HCT116 (cell line): ENCODE results near the gene KCNQ1OT1. TPM values are rescaled to one million over a fixed set of nuclear protein-coding genes. Genes with fewer than 3 reads are reported as not detected.

Experiments
- ATAC-seq: fragments of 200-7000 bp; cut with Tn5 transposase; 2 replicates; pipeline ENCODE4 v1.9.1; 2020; ENCODE audit warnings: mild to moderate bottlenecking, moderate library complexity
- BruUV-seq: library from RNA; stranded (reverse); fragments of 400-500 nt; replicated peaks from 2 replicates; lab custom pipeline; 2021; lab: Mats Ljungman, UMichigan
- CTCF ChIA-PET: fragments of 300-600 bp; sonication (Branson Sonifier 250); formaldehyde crosslinking; loops from one replicate; lab custom pipeline; 2021; ENCODE audit warnings: antibody characterized with exemption; lab: Charles Lee
- POLR2A ChIA-PET: fragments of 300-600, 350-600 bp; sonication (Branson Sonifier 250); formaldehyde crosslinking; loops from one replicate; lab custom pipeline; 2021; ENCODE audit warnings: antibody characterized with exemption; lab: Charles Lee
- RAD21 ChIA-PET, 2 experiments: fragments of 300-600 bp; sonication (Branson Sonifier 250); formaldehyde crosslinking; loops; one replicate each; lab custom pipeline; 2023; ENCODE audit warnings: low total read pairs in 2 of 2; ENCODE audit not compliant: uncharacterized antibody in 2 of 2, unreplicated experiment in 2 of 2, low non-redundant PET in 1 of 2; lab: Charles Lee
- DNase-seq: peaks from one replicate; pipeline ENCODE4 v3.0.0-alpha.2; 2010; ENCODE audit warnings: low read depth, low spot score
- H2AFZ ChIP-seq: fragments of 200-600 bp; shearing (Covaris generic), sonication (generic); 2 replicates; pipeline ENCODE4 v1.6.1; 2017; ENCODE audit warnings: low read depth, mixed run types, mixed read lengths, antibody characterized with exemption, low read length; ENCODE audit not compliant: poor library complexity, severe bottlenecking
- H3K27ac ChIP-seq: 2 replicates; pipeline ENCODE4 v1.5.1; 2012; ENCODE audit warnings: low read depth, low read length
- H3K27me3 ChIP-seq: fragments of 200-600 bp; sonication (generic); 2 replicates; pipeline ENCODE4 v1.6.1; 2016; ENCODE audit warnings: mixed run types, low read length, mixed read lengths; ENCODE audit not compliant: insufficient read depth
- H3K36me3 ChIP-seq, 2 experiments: fragments of 200-500 bp in 1 of 2; fragments of 200-600 bp in 1 of 2; sonication (Bioruptor generic) in 1 of 2; sonication (generic) in 1 of 2; 2 replicates each; pipeline versions ENCODE4 v1.5.1 to v1.6.1; 2014 to 2016; ENCODE audit warnings: low read length in 2 of 2, inconsistent platforms in 1 of 2, mixed read lengths in 1 of 2, mixed run types in 1 of 2; ENCODE audit not compliant: insufficient read depth in 2 of 2, control insufficient read depth in 1 of 2
- H3K4me1 ChIP-seq, 2 experiments: fragments of 200-600 bp in 1 of 2; sonication (generic) in 1 of 2; 2 replicates each; pipeline versions ENCODE4 v1.5.1 to v1.6.1; 2012 to 2017; ENCODE audit warnings: low read length in 2 of 2, inconsistent platforms in 1 of 2, mild to moderate bottlenecking in 1 of 2, mixed read lengths in 1 of 2, mixed run types in 1 of 2, moderate library complexity in 1 of 2; ENCODE audit not compliant: insufficient read depth in 2 of 2, control insufficient read depth in 1 of 2
- H3K4me2 ChIP-seq: fragments of 200-600 bp; sonication (generic); 2 replicates; pipeline ENCODE4 v1.6.1; 2017; ENCODE audit warnings: mixed run types, low read length, mixed read lengths
- H3K4me3 ChIP-seq, 2 experiments: fragments of 200-600 bp in 1 of 2; sonication (generic) in 1 of 2; replicated peaks in 1 of 2; 2 replicates each; pipeline ENCODE4 v1.5.1; 2011 to 2016; ENCODE audit warnings: low read length in 2 of 2, control low read depth in 1 of 2, low read depth in 1 of 2, mild to moderate bottlenecking in 1 of 2, mixed read lengths in 1 of 2, mixed run types in 1 of 2
- H3K79me2 ChIP-seq: fragments of 200-600 bp; sonication (generic); 2 replicates; pipeline ENCODE4 v1.6.1; 2017; ENCODE audit warnings: mild to moderate bottlenecking, mixed run types, low read length, moderate library complexity, mixed read lengths; ENCODE audit not compliant: insufficient read depth
- H3K9ac ChIP-seq: fragments of 200-600 bp; sonication (generic); 2 replicates; pipeline ENCODE4 v1.6.1; 2016; ENCODE audit warnings: low read length, mixed read lengths
- H3K9me2 ChIP-seq: fragments of 200-600 bp; sonication (generic), shearing (Covaris generic); 2 replicates; pipeline ENCODE4 v1.6.1; 2017; ENCODE audit warnings: mixed run types, mild to moderate bottlenecking, moderate library complexity; ENCODE audit not compliant: insufficient read depth
- H3K9me3 ChIP-seq, 2 experiments: fragments of 200-500 bp in 1 of 2; fragments of 200-600 bp in 1 of 2; sonication (Bioruptor generic) in 1 of 2; sonication (generic) in 1 of 2; 2 replicates each; pipeline ENCODE4 v1.6.1; 2014 to 2017; ENCODE audit warnings: low read length in 2 of 2, mixed read lengths in 2 of 2, inconsistent platforms in 1 of 2, low read depth in 1 of 2, mild to moderate bottlenecking in 1 of 2, mixed run types in 1 of 2, moderate library complexity in 1 of 2; ENCODE audit not compliant: control insufficient read depth in 1 of 2, insufficient read depth in 1 of 2
- H4K20me1 ChIP-seq: fragments of 200-600 bp; sonication (generic), shearing (Covaris generic); 2 replicates; pipeline ENCODE4 v1.6.1; 2017; ENCODE audit warnings: mixed run types, mild to moderate bottlenecking, moderate library complexity; ENCODE audit not compliant: insufficient read depth
- CEBPB ChIP-seq: IDR thresholded peaks from 2 replicates; pipeline ENCODE4 v1.6.1; 2012; ENCODE audit warnings: low read depth
- ELF1 ChIP-seq: IDR thresholded peaks from 2 replicates; pipeline ENCODE4 v1.6.1; 2012; ENCODE audit warnings: low read depth, borderline replicate concordance
- EZH2 ChIP-seq: fragments of 200-600 bp; sonication (generic); IDR thresholded peaks from 2 replicates; pipeline ENCODE4 v1.6.1; 2017; ENCODE audit warnings: antibody characterized with exemption, mixed run types
- EZH2phosphoT487 ChIP-seq: fragments of 200-600 bp; IDR thresholded peaks from 2 replicates; pipeline ENCODE4 v1.6.1; 2018; ENCODE audit warnings: antibody characterized with exemption, borderline replicate concordance
- FOSL1 ChIP-seq: IDR thresholded peaks from 2 replicates; pipeline ENCODE4 v1.6.1; 2012; ENCODE audit warnings: low read depth
- JUND ChIP-seq: IDR thresholded peaks from 2 replicates; pipeline ENCODE4 v1.6.1; 2012
- POLR2A ChIP-seq: IDR thresholded peaks from 2 replicates; pipeline ENCODE4 v1.7.0; 2011; ENCODE audit warnings: borderline replicate concordance; ENCODE audit not compliant: insufficient read depth, insufficient read length; ENCODE audit errors: extremely low read depth
- POLR2AphosphoS5 ChIP-seq: IDR thresholded peaks from 2 replicates; pipeline ENCODE4 v1.6.1; 2011; ENCODE audit warnings: mild to moderate bottlenecking, low read depth, low read length, moderate library complexity
- SIN3A ChIP-seq: IDR thresholded peaks from 2 replicates; pipeline ENCODE4 v1.6.1; 2012; ENCODE audit warnings: low read depth
- SP1 ChIP-seq: IDR thresholded peaks from 2 replicates; pipeline ENCODE4 v1.6.1; 2012; ENCODE audit warnings: low read depth
- SRF ChIP-seq: IDR thresholded peaks from 2 replicates; pipeline ENCODE4 v1.6.1; 2012; ENCODE audit warnings: low read depth
- TCF7L2 ChIP-seq: IDR thresholded peaks from 2 replicates; pipeline ENCODE4 v1.7.0; 2011; ENCODE audit warnings: borderline replicate concordance, inconsistent platforms; ENCODE audit not compliant: insufficient read depth, insufficient read length; ENCODE audit errors: extremely low read depth
- ZNF274 ChIP-seq: fragments of 200-500 bp; sonication (Bioruptor generic); IDR thresholded peaks from 2 replicates; pipeline ENCODE4 v1.6.1; 2014; ENCODE audit warnings: mild to moderate bottlenecking, low read depth, low read length, inconsistent platforms
- intact Hi-C: fragments of 100-400 bp; cut with micrococcal nuclease; formaldehyde crosslinking; loops from 2 replicates; pipeline ENCODE4 v1.10.0; 2022
- total RNA-seq: library from RNA; stranded (reverse); gene quantifications from one replicate; pipeline ENCODE4 v1.2.1, GENCODE V29; 2021; ENCODE audit not compliant: unreplicated experiment
- TF ChIP-seq, protein P1 (sequence below): IDR thresholded peaks from 2 replicates; pipeline ENCODE4 v1.6.1; 2012; ENCODE audit warnings: low read depth
- TF ChIP-seq, protein P2 (sequence below): IDR thresholded peaks from 2 replicates; pipeline ENCODE4 v1.6.1; 2012
- TF ChIP-seq, protein P3 (sequence below): IDR thresholded peaks from 2 replicates; pipeline ENCODE4 v1.6.1; 2011; ENCODE audit warnings: mild to moderate bottlenecking, low read length, moderate library complexity; ENCODE audit not compliant: insufficient replicate concordance; ENCODE audit errors: extremely low read depth
- TF ChIP-seq, protein P4 (sequence below): IDR thresholded peaks from 2 replicates; pipeline ENCODE4 v1.6.1; 2012
- TF ChIP-seq, protein P5 (sequence below), 3 experiments: fragments of 200-600 bp in 1 of 3; sonication (generic) in 1 of 3; IDR thresholded peaks in 2 of 3; conservative IDR thresholded peaks in 1 of 3; 2 replicates each; pipeline ENCODE4 v1.5.1; 2012 to 2017; ENCODE audit warnings: low read depth in 2 of 3, low read length in 2 of 3, antibody characterized with exemption in 1 of 3, borderline replicate concordance in 1 of 3, control low read depth in 1 of 3, mild to moderate bottlenecking in 1 of 3, mixed read lengths in 1 of 3, mixed run types in 1 of 3, moderate library complexity in 1 of 3; ENCODE audit not compliant: insufficient read depth in 1 of 3

KCNQ1OT1 gene
- total RNA-seq, 1 experiment from 2014 or later = 1.1 TPM

DNA sequence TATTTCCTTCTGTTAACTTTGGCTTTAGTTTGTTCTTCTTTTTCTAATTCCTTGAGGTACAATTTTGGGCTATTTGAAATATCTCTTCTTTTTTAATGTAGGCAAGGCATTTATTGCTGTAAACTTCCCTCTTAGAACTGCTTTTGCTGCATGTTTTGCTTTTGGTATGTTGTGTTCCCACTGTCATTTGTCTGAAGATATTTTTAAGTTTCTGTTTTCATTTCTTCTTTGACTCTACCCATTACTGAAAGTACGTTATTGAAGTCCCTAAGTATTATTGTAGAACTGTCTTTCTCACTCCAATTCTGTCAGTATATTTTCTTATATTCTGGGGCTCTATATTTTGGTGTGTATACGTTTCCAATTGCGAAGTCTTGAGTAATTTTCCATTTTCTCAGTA, 77.9 kb downstream of the KCNQ1OT1 start:
- Histone ChIP-seq H3K27ac (no peak overlapping the region), H3K4me2 (no peak overlapping the region), H3K9ac (no peak overlapping the region), H3K79me2 (no peaks in the 10 kb centered on the region), H3K4me1 (no peaks in the 10 kb centered on the region), H3K4me3 (no peak overlapping the region)
- intact Hi-C loops = no loop called here
- ATAC-seq = no peak
- DNase-seq = no peak
- ChIA-PET RAD21 (no interaction called here), CTCF (no interaction called here), POLR2A (no interaction called here)
- no TSS peak for BruUV-seq
- no peak for TF ChIP-seq CEBPB
- TF ChIP-seq POLR2A = no peak
- no peak for TF ChIP-seq TCF7L2
- TF ChIP-seq, protein P1, sequence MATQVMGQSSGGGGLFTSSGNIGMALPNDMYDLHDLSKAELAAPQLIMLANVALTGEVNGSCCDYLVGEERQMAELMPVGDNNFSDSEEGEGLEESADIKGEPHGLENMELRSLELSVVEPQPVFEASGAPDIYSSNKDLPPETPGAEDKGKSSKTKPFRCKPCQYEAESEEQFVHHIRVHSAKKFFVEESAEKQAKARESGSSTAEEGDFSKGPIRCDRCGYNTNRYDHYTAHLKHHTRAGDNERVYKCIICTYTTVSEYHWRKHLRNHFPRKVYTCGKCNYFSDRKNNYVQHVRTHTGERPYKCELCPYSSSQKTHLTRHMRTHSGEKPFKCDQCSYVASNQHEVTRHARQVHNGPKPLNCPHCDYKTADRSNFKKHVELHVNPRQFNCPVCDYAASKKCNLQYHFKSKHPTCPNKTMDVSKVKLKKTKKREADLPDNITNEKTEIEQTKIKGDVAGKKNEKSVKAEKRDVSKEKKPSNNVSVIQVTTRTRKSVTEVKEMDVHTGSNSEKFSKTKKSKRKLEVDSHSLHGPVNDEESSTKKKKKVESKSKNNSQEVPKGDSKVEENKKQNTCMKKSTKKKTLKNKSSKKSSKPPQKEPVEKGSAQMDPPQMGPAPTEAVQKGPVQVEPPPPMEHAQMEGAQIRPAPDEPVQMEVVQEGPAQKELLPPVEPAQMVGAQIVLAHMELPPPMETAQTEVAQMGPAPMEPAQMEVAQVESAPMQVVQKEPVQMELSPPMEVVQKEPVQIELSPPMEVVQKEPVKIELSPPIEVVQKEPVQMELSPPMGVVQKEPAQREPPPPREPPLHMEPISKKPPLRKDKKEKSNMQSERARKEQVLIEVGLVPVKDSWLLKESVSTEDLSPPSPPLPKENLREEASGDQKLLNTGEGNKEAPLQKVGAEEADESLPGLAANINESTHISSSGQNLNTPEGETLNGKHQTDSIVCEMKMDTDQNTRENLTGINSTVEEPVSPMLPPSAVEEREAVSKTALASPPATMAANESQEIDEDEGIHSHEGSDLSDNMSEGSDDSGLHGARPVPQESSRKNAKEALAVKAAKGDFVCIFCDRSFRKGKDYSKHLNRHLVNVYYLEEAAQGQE = no peak
- TF ChIP-seq, protein P2, sequence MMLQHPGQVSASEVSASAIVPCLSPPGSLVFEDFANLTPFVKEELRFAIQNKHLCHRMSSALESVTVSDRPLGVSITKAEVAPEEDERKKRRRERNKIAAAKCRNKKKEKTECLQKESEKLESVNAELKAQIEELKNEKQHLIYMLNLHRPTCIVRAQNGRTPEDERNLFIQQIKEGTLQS = no peak
- no peak for TF ChIP-seq JUND
- TF ChIP-seq ELF1 = no peak
- no peak for TF ChIP-seq FOSL1
- TF ChIP-seq, protein P3, sequence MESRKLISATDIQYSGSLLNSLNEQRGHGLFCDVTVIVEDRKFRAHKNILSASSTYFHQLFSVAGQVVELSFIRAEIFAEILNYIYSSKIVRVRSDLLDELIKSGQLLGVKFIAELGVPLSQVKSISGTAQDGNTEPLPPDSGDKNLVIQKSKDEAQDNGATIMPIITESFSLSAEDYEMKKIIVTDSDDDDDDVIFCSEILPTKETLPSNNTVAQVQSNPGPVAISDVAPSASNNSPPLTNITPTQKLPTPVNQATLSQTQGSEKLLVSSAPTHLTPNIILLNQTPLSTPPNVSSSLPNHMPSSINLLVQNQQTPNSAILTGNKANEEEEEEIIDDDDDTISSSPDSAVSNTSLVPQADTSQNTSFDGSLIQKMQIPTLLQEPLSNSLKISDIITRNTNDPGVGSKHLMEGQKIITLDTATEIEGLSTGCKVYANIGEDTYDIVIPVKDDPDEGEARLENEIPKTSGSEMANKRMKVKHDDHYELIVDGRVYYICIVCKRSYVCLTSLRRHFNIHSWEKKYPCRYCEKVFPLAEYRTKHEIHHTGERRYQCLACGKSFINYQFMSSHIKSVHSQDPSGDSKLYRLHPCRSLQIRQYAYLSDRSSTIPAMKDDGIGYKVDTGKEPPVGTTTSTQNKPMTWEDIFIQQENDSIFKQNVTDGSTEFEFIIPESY = no peak
- TF ChIP-seq SIN3A = no peak
- no peak for TF ChIP-seq SP1
- TF ChIP-seq ZNF274 = no peak
- TF ChIP-seq, protein P4, sequence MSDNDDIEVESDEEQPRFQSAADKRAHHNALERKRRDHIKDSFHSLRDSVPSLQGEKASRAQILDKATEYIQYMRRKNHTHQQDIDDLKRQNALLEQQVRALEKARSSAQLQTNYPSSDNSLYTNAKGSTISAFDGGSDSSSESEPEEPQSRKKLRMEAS = no peak
- TF ChIP-seq EZH2phosphoT487 = no peak
- TF ChIP-seq EZH2 = no peak
- no peak for TF ChIP-seq SRF
- TF ChIP-seq, protein P5, sequence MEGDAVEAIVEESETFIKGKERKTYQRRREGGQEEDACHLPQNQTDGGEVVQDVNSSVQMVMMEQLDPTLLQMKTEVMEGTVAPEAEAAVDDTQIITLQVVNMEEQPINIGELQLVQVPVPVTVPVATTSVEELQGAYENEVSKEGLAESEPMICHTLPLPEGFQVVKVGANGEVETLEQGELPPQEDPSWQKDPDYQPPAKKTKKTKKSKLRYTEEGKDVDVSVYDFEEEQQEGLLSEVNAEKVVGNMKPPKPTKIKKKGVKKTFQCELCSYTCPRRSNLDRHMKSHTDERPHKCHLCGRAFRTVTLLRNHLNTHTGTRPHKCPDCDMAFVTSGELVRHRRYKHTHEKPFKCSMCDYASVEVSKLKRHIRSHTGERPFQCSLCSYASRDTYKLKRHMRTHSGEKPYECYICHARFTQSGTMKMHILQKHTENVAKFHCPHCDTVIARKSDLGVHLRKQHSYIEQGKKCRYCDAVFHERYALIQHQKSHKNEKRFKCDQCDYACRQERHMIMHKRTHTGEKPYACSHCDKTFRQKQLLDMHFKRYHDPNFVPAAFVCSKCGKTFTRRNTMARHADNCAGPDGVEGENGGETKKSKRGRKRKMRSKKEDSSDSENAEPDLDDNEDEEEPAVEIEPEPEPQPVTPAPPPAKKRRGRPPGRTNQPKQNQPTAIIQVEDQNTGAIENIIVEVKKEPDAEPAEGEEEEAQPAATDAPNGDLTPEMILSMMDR (IDR thresholded peaks at IDR 0.05 in 2 of 3, conservative IDR thresholded peaks at IDR 0.05 in 1 of 3; ENCODE audit: borderline replicate concordance in 1 of 3, insufficient read depth in 1 of 3, low read depth in 2 of 3, low read length in 2 of 3) = no peak
- TF ChIP-seq POLR2AphosphoS5 = no peak
- TF ChIP-seq, all 23 proteins: peak for 0
- no peaks in the 10 kb centered on the region for H3K9me3 ChIP-seq
- no peaks in the 10 kb centered on the region for H4K20me1 ChIP-seq
- H3K27me3 ChIP-seq = no peaks in the 10 kb centered on the region
- H3K36me3 ChIP-seq = no peaks in the 10 kb centered on the region
- H2AFZ ChIP-seq = no peak overlapping the region
- no peaks in the 10 kb centered on the region for H3K9me2 ChIP-seq
